HG03108 (cell line): ENCODE measurements around the gene INO80B.
A peak's percentile ranks its signal among the peaks of the same experiment; 100 is the strongest.
"Not testable (repeated sequence)": the region's sequence is repeated elsewhere in the genome, so short reads cannot be mapped to it uniquely, and the experiment has no call there.

Experiments used
- ATAC-seq: cut with Tn5 transposase; IDR thresholded peaks from one replicate; pipeline ENCODE4 v1.9.1; 2021; ENCODE audit warnings: moderate library complexity; ENCODE audit not compliant: unreplicated experiment

The INO80B gene

DNA sequence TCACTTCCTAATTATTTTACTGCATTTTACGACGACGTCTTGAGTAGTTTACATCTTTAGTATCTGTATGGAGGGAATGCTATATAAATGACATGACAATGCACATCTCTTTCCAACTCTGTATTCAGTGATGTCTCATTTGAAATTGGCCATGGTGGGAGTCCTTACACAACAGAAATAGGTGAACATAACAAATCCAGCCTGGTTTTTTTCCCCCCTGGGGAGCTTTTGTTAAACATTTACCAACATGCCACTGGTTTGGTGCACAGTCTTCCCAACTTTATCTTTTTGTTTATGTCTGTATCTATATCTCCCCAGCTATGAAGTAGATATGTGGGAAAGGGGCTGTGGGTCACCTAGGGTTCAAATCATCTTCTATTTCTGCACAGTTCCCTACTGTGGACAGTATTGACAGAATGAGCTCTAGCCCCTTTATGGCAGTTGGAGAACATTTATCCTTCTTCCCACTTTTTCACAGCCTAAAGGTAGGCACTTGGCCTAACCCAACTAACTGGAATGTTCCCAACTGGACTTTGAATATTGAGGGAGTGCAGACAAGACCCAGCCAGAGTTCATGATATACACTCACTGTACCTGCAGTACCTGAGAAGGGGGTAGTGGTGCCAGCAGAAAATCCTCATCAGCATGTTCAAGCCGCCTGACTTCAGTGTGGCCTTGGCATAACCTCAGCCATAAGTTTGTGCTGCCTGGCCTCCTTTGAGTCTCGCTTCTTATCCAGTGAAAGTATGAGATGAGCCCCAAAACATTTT lies 7.5 kb upstream of the INO80B start:
- ATAC-seq, result no peak

DNA sequence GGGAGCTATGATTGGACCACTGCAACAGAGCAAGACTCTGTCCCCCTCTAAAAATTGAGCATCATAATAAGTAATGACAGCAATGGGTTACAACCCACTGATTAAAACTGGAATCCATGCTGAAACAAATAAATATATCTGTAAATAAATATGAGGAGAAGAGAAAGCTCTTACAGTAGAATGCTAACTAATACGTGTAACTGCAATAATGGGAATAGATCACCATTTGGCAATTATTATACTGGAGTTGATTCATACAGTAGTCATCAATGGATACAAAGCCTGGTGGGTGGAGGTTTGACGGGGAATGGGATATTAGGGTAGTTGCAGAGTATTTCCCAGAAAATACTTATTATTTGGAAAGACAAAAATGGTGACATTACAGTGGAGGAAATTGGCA lies 6.1 kb upstream of the INO80B start:
- no peak for ATAC-seq

DNA sequence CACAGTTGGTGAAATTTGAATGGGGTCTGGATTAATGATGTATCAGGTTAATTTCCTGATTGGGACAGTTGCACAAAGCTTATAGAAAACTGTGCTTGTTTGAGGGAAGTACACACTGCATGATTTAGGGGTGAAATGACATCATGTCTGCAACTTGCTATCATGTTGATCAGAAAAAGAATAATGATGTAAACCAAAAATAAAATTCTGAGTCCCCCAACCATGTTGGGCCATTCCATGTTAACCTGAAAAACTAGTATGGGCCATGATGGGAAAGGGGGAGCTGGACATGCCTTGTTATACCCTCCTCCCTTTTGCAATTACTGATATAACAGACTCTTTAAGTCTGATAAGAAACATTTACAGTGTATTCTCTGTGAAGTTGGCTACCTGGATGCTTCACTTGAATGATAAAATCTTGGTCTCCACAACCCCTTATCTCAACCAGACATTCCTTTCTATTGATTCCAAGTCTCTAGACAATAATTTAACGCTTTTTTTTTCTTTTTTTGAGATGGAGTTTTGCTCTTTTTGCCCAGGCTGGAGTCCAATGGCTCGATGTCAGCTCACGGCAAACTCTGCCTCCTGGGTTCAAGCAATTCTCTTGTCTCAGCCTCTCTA lies 4.2 kb upstream of the INO80B start:
- ATAC-seq, result no peak

DNA sequence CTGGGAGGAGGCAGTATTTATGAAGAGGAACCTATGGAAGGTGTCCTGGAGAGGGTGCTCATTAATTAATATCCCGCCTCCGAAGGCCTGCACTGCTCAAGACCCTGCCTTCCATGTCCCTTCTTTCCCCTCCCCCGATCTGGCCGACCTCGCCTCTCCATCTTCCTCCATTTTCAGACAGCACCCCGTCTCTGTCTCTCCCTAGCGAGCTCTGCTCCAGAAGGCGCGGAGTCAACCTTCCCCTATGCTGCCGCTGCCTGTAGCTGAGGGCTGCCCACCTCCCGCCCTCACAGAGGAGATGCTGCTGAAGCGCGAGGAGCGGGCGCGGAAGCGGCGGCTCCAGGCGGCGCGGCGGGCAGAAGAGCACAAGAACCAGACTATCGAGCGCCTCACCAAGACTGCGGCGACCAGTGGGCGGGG lies 2.3 kb downstream of the INO80B start:
- ATAC-seq, result no peak

DNA sequence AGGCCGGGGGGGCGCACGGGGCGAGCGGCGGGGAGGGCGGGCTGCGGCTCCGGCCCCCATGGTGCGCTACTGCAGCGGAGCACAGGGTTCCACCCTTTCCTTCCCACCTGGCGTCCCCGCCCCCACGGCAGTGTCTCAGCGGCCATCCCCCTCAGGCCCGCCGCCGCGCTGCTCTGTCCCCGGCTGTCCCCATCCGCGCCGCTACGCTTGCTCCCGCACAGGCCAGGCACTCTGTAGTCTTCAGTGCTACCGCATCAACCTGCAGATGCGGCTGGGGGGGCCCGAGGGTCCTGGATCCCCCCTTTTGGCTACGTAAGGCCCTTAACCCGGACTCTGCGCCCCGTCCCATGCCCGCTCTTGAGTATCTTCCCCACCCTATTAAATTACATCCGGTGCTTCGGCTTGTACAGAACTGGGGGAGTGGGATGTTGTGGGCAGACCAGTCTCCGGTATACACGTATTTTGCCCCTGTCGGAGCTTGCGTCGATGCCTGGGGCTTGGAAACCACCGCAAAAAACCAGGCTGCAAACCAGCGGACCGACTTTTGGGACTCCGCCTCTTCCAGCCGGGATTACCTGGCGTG lies 2.8 kb downstream of the INO80B start:
- peak; percentile 24 for ATAC-seq

DNA sequence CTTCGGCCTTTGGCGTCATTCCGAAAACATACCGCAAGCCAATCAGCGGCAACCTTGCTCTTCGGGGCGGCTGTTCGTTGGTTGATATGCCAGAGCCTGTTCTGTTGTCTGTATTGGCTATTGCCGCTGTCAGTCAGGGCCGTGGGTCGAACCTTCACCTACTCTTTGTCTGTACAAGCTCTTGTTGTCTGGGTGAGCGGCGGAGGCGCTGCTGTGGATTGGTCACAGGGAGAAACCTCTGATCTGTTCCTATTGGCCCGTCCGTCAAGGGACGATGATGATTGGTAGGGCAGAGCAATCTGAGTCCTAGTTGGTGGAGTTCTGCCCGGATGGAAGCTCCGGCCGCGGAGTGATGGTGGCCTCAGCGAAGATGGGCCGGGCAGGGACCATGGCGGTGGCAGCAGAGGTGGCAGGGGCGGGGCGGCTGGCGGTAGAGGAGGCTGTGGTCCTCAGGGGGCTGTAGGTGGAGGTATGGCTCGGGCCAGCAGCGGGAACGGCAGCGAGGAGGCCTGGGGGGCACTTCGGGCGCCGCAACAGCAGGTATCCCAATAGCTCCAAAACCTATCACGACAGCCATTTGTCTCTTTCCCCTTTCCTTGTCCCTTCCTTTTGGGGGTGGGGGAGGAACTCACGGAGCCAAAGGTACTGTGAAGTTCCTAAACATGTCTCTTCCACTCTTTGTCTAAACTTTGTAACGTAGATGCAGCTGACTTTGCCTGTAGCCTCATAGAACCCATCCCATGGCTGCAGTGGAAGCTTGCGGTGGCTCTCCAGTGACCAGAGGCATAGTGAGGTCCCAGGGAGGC lies 3.4 kb downstream of the INO80B start, which contains the start of gene WBP1:
Gene WBP1 (plus strand): TSS at position 307 of the 806 bp plus-strand sequence. CDS start 165 bp downstream, at position 472.
- ATAC-seq, result peak; percentile 82

DNA sequence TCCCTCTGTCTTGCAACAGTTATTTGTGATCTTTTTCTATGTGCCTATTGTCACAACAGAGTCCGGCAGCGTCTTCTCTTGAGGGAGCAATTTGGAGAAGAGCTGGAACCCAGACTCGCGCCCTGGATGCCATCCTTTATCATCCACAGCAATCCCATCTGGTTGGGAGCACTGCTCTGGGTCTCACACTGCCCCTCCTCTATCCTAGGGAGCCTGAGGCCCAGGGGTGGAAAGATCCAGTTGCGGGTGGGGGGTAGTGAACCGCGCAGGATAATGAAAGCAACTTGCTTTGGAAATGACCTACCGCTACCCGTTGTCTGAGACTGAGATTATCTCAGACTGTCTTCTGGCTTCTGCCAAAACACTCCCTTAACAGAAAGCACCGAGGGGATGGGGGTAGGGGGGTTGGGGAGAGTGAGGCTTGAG lies 4.1 kb downstream of the INO80B start:
- no peak for ATAC-seq

DNA sequence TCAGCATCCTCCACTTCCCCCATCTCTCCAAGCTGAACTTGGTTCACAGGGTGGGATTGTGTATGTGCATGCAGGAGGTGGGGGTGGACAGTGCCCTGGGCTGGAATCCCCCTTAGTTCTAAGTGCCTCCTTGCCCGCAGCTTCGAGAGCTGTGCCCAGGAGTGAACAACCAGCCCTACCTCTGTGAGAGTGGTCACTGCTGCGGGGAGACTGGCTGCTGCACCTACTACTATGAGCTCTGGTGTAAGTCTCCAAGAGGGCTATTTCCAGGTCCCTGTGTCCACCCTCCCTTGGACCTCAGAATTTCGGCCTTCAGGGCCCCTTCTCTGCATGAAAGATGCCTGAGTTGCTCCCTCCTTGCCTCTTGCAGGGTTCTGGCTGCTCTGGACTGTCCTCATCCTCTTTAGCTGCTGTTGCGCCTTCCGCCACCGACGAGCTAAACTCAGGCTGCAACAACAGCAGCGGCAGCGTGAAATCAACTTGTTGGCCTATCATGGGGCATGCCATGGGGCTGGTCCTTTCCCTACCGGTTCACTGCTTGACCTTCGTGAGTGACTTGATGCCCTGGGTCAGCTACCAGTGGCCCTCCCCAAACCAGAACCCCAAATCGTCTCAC lies 4.7 kb downstream of the INO80B start:
- ATAC-seq, result not testable (repeated sequence)

DNA sequence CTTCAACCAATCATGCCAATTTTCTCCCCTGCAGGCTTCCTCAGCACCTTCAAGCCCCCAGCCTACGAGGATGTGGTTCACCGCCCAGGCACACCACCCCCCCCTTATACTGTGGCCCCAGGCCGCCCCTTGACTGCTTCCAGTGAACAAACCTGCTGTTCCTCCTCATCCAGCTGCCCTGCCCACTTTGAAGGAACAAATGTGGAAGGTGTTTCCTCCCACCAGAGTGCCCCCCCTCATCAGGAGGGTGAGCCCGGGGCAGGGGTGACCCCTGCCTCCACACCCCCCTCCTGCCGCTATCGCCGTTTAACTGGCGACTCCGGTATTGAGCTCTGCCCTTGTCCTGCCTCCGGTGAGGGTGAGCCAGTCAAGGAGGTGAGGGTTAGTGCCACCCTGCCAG lies 5.3 kb downstream of the INO80B start:
- ATAC-seq, result not testable (repeated sequence)

DNA sequence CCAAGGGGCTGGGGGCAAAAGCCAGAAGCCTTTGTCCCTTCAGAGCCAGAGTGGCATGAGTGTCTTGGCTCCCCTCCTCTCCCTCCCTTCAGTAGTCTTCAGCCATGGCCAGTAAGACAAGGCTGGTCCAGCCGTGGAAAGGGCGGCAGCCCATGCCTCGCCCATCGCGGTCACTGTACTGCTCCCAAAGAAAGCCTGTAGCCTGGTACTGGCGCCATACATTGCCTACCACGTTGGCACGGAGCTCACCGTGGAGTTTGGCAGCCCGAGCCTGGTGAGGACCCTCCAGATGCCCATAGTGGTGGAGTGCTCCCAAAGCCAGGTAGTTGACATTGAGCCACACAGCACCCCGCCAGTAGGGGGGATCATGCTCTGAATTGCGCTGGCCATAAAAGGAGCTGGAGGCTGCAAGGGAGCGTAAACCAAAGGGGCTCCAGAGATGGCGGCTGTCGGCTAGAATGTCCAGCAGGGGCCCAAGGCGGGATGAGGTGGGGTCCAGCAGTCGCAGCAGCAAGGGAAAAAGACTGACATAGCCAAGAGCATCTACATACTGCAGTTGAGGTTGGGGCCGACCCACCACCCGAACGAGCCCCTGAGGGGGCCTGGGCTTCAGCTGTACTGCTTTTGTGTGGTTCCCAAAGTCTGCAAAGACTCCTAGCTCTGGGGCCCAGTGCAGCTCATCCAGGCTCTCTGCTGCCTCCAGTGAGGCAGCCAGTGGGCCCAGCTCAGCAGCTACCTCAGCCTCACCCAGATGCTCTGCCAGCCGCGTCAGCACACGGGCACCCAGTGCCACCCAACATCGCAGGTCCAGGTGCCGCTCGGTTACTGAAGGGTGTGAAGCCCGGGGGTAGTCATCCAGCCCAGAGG lies 6.5 kb downstream of the INO80B start:
- ATAC-seq, result no peak

DNA sequence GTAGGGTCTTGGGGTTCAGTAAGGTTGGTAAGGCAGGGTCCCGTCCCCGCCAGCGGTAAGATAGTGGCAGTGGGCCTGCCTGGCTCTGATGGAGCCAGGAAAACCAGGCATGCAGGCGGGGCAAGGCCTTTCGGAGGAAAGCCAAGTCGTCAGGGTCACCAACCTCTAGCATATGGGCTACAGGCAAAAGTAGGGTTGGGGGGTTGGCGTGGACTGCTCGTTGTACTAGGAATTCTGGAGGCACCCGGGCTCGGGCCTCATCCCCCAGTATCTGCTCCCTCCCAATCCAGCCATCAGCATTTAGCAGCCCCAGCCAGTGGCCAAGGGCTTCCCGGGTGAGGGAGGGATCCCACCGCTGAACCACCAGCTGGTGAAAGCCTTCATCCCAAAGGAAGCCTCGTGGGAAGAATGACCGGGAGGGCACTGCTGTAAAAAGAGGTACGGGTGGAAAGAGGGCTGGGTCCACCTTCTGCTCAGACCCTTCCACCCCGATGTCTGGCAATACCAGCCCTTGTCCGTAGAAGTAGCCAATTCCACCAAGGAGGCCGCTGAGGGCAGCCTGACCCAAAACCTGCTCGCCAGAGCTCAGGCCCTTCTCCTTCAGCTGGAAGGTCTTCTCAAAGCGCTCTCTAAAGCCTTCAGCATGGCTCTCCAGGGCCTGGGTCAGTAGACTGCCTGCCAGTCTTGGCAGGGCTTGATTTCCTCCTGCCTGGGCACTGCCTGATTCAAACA lies 7.3 kb downstream of the INO80B start:
- ATAC-seq, result no peak

DNA sequence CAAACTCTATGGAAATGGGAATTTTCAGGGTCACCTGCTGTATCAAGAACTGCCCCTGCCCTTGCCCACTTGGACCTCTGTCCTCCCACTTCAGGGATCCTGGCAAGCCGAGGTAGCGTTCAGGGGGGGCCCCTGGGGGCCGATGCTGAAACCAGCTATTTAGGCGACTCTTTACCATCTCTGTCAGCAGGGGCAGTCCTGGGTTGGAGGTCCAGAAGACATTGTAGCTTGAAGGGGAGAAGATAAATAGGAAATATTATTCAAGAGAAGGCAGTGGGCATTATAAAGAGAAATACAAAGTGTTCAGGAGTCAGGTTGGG lies 7.9 kb downstream of the INO80B start:
- ATAC-seq, result no peak

DNA sequence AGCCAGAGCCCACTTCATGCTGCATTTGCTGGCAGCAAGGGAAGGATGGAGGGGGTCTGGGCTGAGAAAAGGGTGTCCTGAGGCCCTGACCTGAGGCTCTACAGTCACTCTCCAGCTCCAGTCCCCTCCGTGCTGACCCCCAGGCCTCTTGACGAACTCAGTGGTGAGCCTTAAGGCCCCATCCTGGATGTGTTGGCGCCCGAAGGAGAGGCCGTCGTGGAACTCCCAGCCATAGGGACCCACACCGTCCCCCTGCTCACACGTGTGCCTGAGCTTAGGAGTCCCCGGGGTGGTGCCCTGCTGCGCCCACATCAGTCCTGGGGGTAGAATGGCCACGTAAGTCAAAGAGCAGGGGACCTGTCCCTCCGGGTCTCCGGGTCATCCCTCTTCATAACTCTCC lies 9.5 kb downstream of the INO80B start:
- ATAC-seq, result no peak

DNA sequence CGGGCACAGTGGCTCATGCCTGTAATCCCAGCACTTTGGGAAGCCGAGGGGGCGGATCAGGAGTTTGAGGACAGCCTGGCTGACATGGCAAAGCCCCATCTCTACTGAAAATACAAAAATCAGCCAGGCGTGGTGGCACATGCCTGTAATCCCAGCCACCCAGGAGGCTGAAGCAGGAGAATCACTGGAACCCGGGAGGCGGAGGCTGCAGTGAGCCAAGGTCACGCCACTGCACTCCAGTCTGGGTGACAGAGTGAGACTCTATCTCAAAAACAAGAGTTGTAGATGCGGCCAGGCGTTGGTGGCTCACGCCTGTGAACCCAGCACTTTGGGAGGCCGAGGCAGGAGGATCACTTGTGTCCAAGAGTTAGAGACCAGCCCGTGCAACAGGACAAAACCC lies 15.9 kb downstream of the INO80B start:
- not testable (repeated sequence) for ATAC-seq

DNA sequence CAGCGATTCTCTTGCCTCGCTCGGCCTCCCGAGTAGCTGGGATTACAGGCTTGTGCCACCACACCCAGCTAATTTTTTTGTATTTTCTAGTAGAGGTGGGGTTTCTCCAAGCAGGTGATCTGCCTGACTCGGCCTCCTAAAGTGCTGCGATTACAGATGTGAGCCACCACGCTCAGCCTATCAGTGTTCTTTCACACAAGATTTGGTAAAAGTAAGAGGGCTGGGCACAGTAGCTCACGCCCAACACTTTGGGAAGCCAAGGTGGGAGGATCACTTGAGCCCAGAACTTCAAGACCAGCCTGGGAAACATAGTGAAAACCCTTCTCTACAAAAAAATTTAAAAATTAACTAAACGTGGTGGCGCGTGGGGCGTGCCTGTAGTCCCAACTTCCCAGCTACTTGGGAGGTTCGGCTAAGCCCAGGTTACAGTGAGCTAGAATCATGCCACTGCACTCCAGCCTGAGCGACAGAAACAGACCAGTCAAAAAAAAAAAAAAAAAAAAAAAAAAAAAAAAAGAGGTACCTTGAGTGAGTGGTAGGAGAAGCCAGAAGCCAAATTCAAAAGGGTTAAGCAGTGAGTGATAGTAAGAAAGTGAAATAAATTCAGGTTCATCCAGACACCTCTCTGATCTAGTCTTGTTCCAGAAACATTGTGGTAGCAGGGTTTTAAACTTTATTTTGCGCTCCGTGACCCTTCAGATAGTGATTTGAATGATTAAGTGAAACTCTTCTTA lies 16.6 kb downstream of the INO80B start:
- no peak for ATAC-seq

DNA sequence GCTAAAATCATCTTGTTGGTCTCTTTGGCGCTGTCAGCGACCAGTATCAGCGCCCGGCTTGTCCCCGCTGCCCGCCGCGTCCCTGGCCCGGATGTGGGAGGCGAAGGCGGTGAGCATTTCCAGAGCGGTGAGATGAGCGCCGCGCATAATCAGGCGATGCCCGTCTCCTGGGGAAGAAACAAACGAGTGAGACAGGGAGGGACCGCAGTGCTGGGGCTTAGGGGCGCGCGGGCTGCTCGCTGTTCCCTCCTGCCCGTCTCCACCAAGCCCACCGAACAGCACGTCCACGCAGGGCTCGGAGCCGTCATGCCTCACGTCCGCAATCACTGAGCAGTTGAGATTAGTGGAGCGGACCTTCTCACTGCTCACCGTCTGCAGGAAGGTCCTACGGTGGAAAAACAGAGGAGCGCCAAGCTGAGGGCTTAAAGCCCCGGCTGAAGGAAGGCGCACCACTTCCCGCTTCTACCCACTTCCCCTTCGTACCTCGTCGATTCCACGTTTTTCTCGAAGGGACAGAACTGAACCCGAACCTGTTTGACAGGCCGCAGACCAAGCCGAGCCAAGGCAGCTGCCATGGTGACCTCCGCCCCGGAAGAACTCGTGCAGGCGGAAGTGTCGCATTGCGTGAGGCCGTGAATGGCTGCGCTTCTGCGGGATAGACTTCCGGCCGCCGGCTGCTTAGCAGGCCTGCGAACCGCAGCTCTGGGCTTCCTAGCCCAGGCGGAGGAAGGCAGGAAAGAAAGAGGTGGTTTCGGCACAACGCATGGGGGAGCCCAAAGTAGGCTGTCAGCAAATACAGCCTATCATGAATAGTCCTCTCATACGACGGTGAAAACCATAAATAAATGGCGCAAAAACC lies 17.4 kb downstream of the INO80B start, which contains the start of gene MRPL53:
Gene MRPL53 (minus strand): TSS at position 595 of the 859 bp plus-strand sequence. CDS start 20 bp downstream, at position 575.
- peak; percentile 83 for ATAC-seq

DNA sequence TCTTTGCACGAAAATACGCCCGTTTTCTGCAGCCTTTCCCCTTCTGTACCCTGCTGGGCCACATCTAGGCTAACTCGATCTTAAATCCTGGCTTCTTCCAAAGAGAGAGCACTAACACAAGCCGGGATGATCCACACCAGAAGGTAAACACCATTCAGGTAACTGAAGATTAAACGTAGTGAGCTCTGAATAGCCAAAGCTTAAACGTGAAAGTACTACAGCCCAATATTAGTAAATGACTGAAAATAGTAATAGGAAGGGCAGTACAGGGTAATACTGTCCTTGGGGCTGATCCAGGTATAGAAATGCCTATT lies 18.0 kb downstream of the INO80B start:
- no peak for ATAC-seq

DNA sequence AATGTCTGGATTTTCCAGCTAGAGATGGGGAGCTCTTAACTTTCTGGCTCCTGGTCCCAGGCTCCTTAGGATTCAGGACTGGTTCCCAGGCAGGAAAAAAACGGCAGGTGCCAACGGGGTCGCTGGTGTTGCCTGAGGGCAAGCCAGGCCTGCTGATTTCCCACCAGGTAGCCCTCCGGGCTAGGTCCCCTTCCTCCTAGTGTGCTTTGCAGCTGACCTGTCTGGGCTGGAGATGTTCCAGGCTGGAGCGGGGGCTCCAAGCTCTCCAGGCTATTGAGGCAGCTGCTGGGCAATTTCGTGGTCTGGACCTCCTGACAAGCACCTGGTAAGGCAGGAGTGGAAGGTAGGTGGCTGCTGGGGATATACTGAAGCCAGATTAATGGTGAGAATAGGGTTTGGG lies 19.6 kb downstream of the INO80B start:
- no peak for ATAC-seq
